WERI-Rb-1 (cell line): Measurements from ENCODE around the gene PHLDB2.

Experiments used
- DNase-seq: peaks from one replicate; pipeline ENCODE4 v3.0.0-alpha.2; 2020
- H3K27ac ChIP-seq: fragments of 250-450 bp; sonication (Bioruptor Pico); 2 replicates; pipeline ENCODE4 v1.5.1; 2020; ENCODE audit warnings: mild to moderate bottlenecking, moderate library complexity
- H3K27me3 ChIP-seq: fragments of 250-450 bp; sonication (Bioruptor Pico); 2 replicates; pipeline ENCODE4 v1.5.1; 2021; ENCODE audit warnings: mild to moderate bottlenecking, low read depth, moderate library complexity; ENCODE audit not compliant: insufficient read depth, severe bottlenecking
- H3K36me3 ChIP-seq: fragments of 250-450 bp; sonication (Bioruptor Pico); 2 replicates; pipeline ENCODE4 v1.5.1; 2020; ENCODE audit warnings: mild to moderate bottlenecking, moderate library complexity
- H3K4me3 ChIP-seq: 2 replicates; pipeline ENCODE4 v1.5.1; 2011; ENCODE audit warnings: low read depth, mild to moderate bottlenecking, control low read depth, low read length
- H3K9me3 ChIP-seq: fragments of 250-450 bp; sonication (Bioruptor Pico); 2 replicates; pipeline ENCODE4 v1.5.1; 2021; ENCODE audit warnings: mild to moderate bottlenecking, moderate library complexity; ENCODE audit not compliant: severe bottlenecking
- CTCF ChIP-seq: IDR thresholded peaks from 2 replicates; pipeline ENCODE4 v1.5.1; 2011; ENCODE audit warnings: low read depth, mild to moderate bottlenecking, control low read depth, inconsistent platforms, low read length

The PHLDB2 gene

GRCh38 chr3:111949712-111950111 lies 90.6 kb downstream of the PHLDB2 start:
- no peak overlapping the region for H3K27ac ChIP-seq
- H3K27me3 ChIP-seq, result no peaks in the 10 kb centered on the region
- no peak overlapping the region for H3K4me3 ChIP-seq
- H3K36me3 ChIP-seq, result no peaks in the 10 kb centered on the region
- TF ChIP-seq CTCF, result no peak
- no peak for DNase-seq
- no peaks in the 10 kb centered on the region for H3K9me3 ChIP-seq

GRCh38 chr3:111951032-111951431 lies 92.0 kb downstream of the PHLDB2 start:
- no peak overlapping the region for H3K4me3 ChIP-seq
- DNase-seq, result no peak
- no peaks in the 10 kb centered on the region for H3K9me3 ChIP-seq
- TF ChIP-seq CTCF, result no peak
- H3K27ac ChIP-seq, result no peak overlapping the region
- no peaks in the 10 kb centered on the region for H3K36me3 ChIP-seq
- H3K27me3 ChIP-seq, result no peaks in the 10 kb centered on the region

GRCh38 chr3:111952086-111952485 lies 93.0 kb downstream of the PHLDB2 start:
- Histone ChIP-seq H3K36me3 (no peaks in the 10 kb centered on the region), H3K27me3 (no peaks in the 10 kb centered on the region), H3K9me3 (no peaks in the 10 kb centered on the region), H3K4me3 (no peak overlapping the region), H3K27ac (no peak overlapping the region)
- TF ChIP-seq CTCF, result no peak
- DNase-seq, result no peak

- Histone ChIP-seq H3K9me3 (no peaks in the 10 kb centered on the region), H3K4me3 (no peak overlapping the region), H3K27me3 (no peaks in the 10 kb centered on the region), H3K36me3 (no peaks in the 10 kb centered on the region), H3K27ac (no peak overlapping the region)
- TF ChIP-seq CTCF, result no peak
- no peak for DNase-seq
Observed at GRCh38 chr3:111952866-111953450, 93.9 kb downstream of the PHLDB2 start.

- H3K9me3 ChIP-seq, result no peaks in the 10 kb centered on the region
- H3K36me3 ChIP-seq, result no peaks in the 10 kb centered on the region
- no peak overlapping the region for H3K4me3 ChIP-seq
- H3K27ac ChIP-seq, result peak overlapping the region; percentile 2; the same call in 1 of the 2 replicates
- no peak for TF ChIP-seq CTCF
- H3K27me3 ChIP-seq, result no peaks in the 10 kb centered on the region
- DNase-seq, result no peak
Observed at GRCh38 chr3:111954228-111954990, 95.3 kb downstream of the PHLDB2 start.
